ENCODE results near the gene C9orf72. TPM values are rescaled to one million over a fixed set of nuclear protein-coding genes. Genes with fewer than 3 reads are reported as not detected.

The C9orf72 gene
- total and polyA plus RNA-seq, 2 of the 4 experiments (the other 2 are of a cell fraction): 2.0 to 3.4 TPM

DNA sequence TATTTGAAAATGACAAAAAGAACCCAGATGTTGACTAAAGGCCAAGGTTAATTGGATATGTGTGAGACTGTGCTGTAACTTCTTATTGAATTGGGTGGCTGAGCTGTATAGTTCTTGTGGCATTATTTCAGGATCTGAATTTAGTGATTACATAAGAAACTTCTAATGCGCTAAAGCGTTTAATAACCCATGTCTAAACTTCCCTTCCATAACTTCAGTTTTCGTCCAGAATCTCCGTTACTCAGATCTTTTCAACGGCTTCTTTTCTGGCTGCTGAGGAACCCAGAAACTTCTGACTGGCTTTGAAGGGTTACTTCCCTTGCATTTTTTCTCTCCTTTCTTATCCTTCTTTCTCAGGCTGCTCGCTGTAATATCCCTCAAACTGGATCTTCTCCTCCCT is 28.1 kb upstream of the C9orf72 start:
- POLR2A ChIA-PET (ENCODE audit: unreplicated experiment): no interaction called here
- Histone ChIP-seq H3K9ac (ENCODE audit: low read depth, low read length) (no peak overlapping the region), H3K4me3 (ENCODE audit: insufficient read depth, low read depth, low read length) (no peak overlapping the region), H3K9me1 (ENCODE audit: insufficient read depth, low read length) (no peaks in the 10 kb centered on the region), H3K14ac (replicated peaks; ENCODE audit: low read depth, low read length) (no peak overlapping the region), H2BK20ac (ENCODE audit: low read depth, low read length) (no peak overlapping the region), H3K36me3 (ENCODE audit: control insufficient read depth, insufficient read depth, low read length) (no peaks in the 10 kb centered on the region), H4K8ac (ENCODE audit: low read depth in 2 of 2, low read length in 2 of 2) (no peak overlapping the region), H4K91ac (ENCODE audit: insufficient read depth, low read depth, low read length) (no peak overlapping the region), H2BK5ac (ENCODE audit: low read depth, low read length, poor library complexity, severe bottlenecking) (no peak overlapping the region), H3K4ac (ENCODE audit: low read depth, low read length) (no peak overlapping the region), H3K27ac (ENCODE audit: insufficient read depth, low read length) (no peak overlapping the region), H2BK15ac (ENCODE audit: low read depth, low read length) (no peak overlapping the region), H3K79me1 (ENCODE audit: low read depth in 1 of 2, low read length in 2 of 2) (no peaks in the 10 kb centered on the region), H3K4me2 (ENCODE audit: low read depth, low read length) (no peak overlapping the region), H2AK9ac (replicated peaks; ENCODE audit: low read depth, low read length, poor library complexity) (no peak overlapping the region), H2BK120ac (ENCODE audit: low read depth, low read length) (no peak overlapping the region), H4K5ac (ENCODE audit: low read depth, low read length) (no peak overlapping the region), H3K4me1 (ENCODE audit: control insufficient read depth, insufficient read depth, low read length) (no peaks in the 10 kb centered on the region), H2AFZ (replicated peaks; ENCODE audit: low read length, poor library complexity) (no peak overlapping the region), H3K23ac (ENCODE audit: low read depth, low read length) (no peak overlapping the region), H3K27me3 (ENCODE audit: control insufficient read depth, insufficient read depth, low read length) (no peaks in the 10 kb centered on the region), H3K56ac (ENCODE audit: extremely low read depth, insufficient read depth, low read length) (no peak overlapping the region), H4K20me1 (ENCODE audit: insufficient read depth, low read length) (no peaks in the 10 kb centered on the region), H3K18ac (ENCODE audit: low read depth, low read length) (no peak overlapping the region), H2AK5ac (ENCODE audit: low read depth, low read length) (no peak overlapping the region), H3K9me3 (ENCODE audit: control insufficient read depth, insufficient read depth, low read length) (no peaks in the 10 kb centered on the region)
- ATAC-seq (ENCODE audit: low read depth) (no peak), DNase-seq (no peak)
- in situ Hi-C loops (cut with MboI; ENCODE audit: low sequenced_read_pairs): no loop called here
- BruUV-seq (replicated peaks): no TSS peak
- intact Hi-C loops (cut with micrococcal nuclease): no loop called here
- dilution Hi-C loops (cut with HindIII; ENCODE audit: low sequenced_read_pairs, unreplicated experiment): no loop called here
- CTCF ChIA-PET: interaction anchor here (0.6 kb wide), 1 partner anchor 337 kb away, joined by 3 read pairs; no protein-coding TSS in a partner anchor
- no peak for TF ChIP-seq FOS (IDR thresholded peaks at IDR 0.05; ENCODE audit: low read depth, low read length)
- TF ChIP-seq MAZ (IDR thresholded peaks at IDR 0.05; ENCODE audit: borderline replicate concordance, low read depth, low read length): no peak
- TF ChIP-seq RFX5 (IDR thresholded peaks at IDR 0.05; ENCODE audit: low read depth, low read length): no peak
- TF ChIP-seq RAD21 (IDR thresholded peaks at IDR 0.05; ENCODE audit: low read length): no peak
- no peak for TF ChIP-seq BHLHE40 (IDR thresholded peaks at IDR 0.05; ENCODE audit: low read depth, low read length)
- TF ChIP-seq CEBPB (IDR thresholded peaks at IDR 0.05; ENCODE audit: low read depth, low read length): no peak
- WGBS, 2 experiments (ENCODE audit: extremely low coverage in 2 of 2, insufficient read length in 1 of 2): 65% methylated on average over 4 of the region's 6 CpGs; no CpG with 5 or more reads in 1 of the 2 experiments
